NCI-H446 (cell line): ENCODE data around the gene GYS1.

Source experiments
- DNase-seq, 2 experiments: peaks; one replicate each; lab custom pipeline; 2025; lab: John Stamatoyannopoulos, UW

GYS1 gene

DNA sequence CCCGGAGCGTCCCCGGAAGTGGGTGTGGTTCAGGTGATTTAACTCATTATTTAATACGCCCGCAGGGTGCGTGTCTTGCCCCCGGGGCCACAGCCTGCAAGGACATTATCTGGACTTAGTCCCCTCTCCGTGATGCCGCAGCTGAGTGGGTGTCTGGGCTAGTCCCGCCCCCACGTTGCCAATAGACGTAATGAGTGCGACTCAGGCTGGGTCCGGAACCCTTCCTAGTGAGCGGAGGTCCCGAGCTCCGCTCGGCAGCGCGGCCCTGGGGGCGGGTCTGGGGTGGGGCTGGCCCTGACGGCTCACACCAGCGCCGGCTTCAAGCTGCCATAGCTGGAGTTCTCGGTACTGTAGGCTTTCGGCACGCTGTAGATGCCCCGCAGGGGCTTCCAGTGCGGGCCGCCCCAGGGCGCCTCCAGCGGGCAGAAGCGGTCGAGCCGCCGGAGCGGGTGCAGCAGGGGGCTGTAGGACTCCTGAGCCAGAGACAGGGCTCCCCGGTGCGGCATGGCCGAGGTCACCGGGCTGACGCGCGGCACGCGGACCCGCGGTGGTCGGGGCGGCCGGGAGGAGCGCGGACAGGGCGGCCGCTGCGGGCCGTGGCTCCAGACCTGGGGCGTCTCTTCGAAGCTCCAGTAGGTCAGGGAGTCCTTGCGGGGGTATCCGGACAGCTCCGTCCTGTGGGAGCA, 24.7 kb upstream of the GYS1 start:
- peak in 1 of 2 experiments; percentile 25 for DNase-seq

DNA sequence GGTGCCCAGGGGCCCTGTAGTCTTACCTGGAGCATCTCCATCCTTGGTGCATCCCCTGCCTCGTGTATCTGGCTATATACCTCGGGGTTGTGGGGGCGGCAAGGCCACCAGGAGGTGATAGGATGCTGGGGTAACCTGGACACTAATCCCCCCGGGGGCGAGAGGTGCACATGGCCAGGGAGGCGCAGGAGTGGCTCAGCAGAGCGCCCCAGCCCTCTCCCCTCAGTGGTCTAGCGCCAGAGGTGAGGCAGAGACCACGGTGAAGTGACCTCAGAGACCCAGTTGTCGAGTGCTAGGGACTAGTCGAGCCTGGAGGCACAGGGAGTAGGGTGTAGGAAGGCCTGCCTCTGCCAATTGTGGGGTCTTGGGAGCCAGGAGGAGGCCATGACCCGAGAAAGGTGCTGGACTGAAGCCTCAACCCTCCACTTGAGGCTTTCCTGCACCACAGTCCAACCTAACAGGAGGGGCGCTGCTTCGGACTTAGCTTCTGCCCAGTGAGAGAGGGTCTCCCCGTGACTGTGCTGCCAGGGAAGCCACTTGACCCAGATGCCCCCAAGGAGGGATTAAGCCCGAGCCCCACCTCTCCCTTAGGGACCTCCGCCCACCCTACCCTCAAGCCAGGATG, 24.0 kb upstream of the GYS1 start, which contains the start of gene LHB:
TSS of gene LHB (minus strand) at position 51 of the 625 bp plus-strand sequence. CDS start at position 41, 10 bp downstream.
- no peak for DNase-seq

DNA sequence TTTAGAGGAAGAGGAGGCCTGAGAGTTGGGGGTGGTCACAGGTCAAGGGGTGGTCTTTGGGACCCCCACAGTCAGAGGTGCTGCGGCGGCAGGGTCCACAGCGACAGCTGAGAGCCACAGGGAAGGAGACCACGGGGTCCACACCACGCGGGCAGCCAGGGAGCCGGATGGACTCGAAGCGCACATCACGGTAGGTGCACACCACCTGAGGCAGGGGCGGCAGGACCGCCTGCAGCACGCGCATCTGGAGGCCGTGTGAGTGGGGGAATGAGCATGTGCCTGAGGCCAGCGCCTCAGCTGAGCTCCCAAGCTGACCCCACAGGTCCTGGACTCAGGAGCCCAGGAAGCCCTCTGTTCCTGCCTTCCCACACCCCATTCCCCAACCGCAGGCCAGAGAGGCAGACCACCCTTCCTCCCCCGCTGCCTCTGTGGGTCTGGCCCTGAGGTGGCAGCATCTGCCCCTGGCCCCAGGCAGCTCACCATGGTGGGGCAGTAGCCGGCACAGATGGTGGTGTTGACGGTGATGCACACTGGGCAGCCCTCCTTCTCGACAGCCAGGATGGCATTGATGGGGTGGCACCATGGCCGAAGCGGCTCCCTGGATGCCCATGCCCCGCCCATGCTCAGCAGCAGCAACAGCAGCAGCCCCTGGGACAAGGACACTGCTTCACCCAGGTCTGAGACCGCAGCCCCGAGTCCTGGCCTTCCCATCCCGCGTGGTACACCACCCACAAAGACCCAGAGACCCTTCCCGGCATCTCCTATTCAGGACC, 23.1 kb upstream of the GYS1 start:
- no peak for DNase-seq

DNA sequence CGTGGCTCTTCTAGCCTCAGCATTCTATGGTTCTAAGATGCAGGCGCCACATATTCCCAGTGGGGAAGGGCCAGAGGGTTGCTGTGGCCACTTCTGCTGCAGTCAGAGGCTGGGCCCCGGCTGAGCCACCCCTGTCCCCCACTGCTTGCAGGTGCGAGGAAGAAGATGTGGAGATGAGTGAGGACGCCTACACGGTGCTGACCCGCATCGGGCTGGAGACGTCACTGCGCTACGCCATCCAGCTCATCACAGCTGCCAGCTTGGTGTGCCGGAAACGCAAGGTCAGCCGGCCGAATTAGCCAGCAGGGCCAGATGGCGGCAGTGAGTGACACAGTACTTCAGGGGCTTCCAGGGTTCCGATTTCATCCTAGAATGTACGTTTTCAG, 21.8 kb upstream of the GYS1 start:
- no peak for DNase-seq

DNA sequence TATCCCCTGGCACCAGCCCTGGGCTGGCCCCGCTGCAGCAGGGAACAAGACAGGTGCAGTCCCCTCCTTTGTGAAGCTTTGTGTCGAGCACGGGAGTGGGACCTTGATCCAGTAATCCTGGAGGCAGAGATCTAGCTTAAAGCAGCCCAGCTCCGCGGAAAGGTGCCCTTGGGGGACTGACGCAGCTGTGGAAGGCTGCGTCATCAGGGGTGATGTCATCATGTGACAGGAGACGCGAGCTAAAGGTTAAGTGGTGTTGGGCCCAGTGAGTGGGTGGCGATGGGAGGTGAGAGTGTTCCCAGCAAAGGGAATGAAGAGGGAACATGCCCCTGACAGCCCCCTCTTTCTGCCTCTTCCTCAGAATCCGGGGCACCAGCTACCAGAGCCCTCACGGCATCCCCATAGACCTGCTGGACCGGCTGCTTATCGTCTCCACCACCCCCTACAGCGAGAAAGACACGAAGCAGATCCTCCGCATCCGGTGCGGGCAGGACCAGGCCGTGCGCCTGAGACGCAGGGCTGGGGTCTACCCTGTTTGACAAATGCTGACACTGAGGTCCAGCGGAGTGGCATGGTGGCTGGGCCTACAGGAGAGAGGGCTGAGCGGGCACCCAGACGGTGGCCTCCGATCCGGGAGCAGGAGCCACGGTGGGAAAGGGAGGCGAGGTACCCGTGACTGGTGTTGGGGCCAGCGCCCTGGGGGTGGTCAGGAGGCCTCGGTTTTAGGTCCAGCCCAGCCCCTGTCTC, 21.2 kb upstream of the GYS1 start:
- no peak for DNase-seq

DNA sequence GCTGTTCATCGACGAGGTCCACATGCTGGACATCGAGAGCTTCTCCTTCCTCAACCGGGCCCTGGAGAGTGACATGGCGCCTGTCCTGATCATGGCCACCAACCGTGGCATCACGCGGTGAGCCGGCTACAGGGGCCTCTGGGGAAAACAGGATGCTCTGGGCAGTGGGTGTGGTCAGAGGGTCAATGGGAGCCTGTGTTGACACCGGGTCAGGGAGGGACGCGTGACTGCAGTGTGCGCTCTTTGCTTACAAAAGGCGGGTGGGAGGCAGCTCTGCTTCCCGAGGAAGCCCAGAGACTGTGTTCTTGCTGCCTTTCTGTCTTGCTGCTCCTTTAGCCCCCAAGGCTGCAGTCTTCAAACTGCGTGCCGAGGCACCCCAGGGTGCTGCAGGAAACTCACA, 18.1 kb upstream of the GYS1 start:
- DNase-seq, result no peak

DNA sequence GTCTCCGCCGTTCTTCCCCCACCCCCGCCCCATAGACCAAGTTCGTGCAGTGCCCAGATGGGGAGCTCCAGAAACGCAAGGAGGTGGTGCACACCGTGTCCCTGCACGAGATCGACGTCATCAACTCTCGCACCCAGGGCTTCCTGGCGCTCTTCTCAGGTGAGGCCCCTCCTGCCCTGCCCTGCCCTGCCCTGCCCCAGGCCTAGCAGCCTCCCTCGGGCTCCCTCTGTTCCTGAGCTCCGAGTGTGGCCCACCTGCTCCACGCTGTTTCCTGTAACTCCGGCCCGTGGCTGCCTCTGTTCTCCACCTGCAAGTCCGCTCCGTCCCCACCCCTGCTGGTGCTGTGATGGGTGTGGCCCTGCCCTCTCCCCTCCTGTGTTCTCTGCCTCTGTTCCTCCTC, 17.3 kb upstream of the GYS1 start:
- DNase-seq, result no peak

DNA sequence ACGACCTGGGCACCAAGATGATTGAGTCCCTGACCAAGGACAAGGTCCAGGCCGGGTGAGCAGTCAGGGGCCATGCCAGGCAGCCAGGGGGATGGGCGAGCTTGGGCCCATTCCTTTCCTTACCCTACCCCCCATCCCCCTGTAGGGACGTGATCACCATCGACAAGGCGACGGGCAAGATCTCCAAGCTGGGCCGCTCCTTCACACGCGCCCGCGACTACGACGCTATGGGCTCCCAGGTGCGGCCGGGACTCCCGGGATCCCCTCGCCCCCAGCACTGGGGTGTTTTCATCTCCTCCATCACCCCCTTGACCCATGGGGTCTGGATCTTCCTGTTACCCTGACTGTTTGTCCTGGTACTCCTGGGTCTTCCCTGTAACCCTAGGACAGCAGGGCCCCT, 16.7 kb upstream of the GYS1 start:
- no peak for DNase-seq

DNA sequence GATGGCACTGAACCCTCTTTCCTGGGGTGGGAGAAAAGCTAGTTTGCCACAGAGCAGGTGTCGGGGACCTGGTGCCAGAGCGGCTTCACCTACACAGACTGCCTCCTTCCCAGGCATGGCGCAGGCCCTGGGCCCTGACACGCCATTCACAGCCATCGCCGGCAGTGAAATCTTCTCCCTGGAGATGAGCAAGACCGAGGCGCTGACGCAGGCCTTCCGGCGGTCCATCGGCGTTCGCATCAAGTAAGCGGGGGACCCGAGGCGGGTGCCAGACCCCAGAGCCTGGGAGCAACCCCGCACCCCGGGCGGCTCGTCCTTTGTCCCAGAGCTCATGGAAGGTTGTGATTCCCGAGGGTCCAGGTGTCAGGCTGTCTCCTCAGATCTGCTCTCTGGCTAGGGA, 13.8 kb upstream of the GYS1 start:
- DNase-seq, result no peak

DNA sequence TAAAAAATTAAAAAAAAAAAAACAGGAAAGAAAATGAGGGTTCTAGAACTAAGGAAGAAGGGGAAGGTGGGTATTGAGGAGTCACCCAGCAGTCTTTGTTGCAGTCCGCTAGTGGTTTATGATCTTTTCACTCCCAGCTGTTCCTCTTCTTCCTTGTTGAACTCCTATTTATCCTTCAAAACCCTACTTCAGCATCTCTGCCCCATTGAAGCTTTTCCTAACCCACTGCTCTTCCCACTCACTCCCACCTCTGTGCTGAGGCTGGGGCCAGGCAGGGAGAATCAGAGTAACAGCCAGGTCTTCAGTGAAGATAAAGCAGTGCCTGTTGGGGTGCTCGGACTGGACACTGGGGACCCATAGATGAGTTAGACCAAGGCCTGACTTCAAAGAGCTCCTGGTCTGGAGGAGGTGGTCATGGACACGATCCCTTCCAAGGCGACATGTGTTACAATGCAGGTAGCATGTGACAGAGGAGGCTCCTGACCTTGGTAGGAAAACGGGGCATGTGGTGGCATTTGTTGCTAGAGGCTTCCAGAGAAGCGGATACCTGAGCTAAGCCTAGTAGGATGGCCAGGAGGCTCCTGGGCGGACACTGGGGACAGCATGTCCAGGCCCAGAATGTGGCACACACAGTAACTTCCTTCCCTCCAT, 12.0 kb upstream of the GYS1 start:
- DNase-seq, result no peak

DNA sequence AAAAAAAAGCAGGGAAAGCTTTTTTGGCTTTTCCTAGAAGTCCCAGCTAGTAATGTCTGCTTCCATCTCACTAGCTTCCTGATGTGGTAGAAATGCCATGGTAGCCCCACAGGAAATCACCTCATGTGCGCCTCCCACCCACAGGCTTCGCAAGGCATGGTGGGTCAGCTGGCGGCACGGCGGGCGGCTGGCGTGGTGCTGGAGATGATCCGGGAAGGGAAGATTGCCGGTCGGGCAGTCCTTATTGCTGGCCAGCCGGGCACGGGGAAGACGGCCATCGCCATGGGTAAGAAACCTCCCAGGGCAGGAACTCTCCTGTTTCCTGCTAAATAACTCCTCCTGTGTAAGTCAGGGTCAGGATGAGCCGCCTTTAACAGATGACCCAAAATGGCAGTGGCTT, 11.0 kb upstream of the GYS1 start:
- no peak for DNase-seq

DNA sequence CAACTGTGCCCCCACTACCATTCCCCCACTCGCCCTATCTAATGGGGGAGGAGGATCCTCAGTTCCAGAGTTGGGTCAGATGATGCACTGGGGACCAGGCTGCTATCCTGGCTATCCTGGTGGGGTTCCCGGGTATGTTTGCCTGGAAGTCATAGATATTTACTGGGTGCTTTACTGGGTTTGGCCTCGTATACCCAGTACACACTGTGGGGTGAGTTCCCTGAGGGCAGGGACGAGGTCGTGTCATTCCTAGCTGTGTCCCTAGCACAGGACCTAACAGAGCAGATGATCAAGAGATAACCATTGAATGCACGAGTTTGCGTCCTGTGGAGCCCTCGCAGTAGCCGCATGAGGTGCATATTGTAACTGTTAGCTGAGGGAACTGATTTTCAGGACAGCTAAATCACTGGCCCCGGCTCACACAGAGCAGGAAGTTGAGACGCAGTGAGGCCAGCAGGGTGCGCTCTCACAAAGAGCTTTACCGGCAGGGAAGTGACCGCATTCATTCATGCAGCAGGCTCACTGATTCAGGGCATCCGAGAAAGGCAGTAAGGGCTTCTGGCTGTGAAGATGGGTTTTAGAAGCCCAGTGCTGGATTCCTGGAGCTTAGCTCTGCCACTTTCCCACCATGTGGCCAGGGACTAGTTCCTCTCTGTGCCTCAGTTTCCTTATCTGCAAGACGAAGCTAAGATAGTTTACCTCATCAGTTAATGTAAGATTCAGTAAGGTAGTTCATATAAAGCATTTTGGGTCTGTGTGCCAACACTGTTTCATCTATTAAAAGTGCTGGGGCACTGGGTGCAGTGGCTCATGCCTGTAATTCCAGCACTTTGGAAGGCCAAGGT, 6.6 kb upstream of the GYS1 start:
- peak in 1 of 2 experiments; percentile 16 for DNase-seq

DNA sequence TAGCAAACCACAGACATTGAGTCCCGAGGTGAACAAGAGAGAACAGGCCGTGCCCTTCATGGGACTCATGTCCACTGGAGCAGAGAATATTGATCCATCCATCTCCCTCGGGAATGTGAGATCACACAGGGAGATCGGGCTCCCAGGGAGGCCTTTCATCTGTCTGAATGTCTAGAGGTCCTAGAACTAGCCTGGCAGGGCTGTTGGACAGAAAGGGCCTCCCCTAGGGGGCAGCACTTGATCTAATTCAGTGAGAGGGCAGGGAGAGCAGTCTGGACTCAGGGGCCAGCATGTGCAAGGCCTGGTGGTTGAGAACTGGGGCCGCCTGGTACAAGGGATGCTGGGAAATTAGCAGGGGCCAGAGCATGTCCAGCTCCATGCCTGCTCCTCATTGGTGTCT, 4.9 kb upstream of the GYS1 start:
- DNase-seq, result peak in 1 of 2 experiments; percentile 42

DNA sequence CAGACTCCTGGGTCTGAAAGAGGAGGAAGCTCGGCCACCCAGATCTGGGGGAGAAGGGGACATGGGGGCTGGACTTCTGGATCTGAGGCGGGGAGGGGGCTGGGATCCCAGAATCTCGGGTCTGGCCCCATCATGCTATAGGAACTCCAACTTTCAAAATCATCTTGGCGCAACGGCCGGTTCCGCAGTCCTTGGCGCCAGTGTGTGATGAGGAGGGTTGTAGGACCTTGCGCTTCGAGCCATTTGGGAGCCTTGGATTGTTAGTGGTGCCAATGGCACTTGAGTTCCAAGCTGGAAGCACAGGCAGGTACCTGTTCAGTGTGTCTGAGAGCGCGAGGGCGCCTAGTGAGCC, 902 bp upstream of the GYS1 start:
- DNase-seq, result no peak

DNA sequence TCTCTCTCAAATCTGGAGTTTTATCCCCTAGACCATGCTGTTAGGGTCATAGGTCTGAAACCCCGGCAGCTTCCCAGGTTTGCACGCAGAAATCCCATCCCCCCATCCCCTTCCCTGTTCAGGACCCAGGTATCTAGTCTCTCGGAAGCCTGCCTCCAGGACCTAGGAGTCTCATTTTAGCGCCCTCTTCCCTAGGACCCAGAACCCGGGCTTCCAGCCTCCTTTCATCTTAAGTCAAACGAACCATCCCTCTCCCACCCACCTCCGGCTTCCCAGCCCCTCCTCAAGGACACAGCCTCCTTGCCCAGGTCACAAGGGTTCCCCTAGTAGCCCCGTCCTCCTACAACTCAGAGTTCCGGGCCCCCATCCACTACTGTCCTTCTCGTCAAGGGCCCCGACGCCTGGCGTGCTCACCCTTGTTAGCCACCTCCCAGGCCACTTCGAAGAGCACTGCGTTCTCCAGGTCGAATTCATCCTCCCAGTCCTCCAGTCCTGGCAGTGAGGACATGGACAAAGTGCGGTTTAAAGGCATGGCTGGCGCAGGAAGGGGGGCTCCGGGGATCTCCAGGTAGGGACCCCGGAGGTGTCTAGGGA, 431 bp downstream of the GYS1 start:
- no peak for DNase-seq

DNA sequence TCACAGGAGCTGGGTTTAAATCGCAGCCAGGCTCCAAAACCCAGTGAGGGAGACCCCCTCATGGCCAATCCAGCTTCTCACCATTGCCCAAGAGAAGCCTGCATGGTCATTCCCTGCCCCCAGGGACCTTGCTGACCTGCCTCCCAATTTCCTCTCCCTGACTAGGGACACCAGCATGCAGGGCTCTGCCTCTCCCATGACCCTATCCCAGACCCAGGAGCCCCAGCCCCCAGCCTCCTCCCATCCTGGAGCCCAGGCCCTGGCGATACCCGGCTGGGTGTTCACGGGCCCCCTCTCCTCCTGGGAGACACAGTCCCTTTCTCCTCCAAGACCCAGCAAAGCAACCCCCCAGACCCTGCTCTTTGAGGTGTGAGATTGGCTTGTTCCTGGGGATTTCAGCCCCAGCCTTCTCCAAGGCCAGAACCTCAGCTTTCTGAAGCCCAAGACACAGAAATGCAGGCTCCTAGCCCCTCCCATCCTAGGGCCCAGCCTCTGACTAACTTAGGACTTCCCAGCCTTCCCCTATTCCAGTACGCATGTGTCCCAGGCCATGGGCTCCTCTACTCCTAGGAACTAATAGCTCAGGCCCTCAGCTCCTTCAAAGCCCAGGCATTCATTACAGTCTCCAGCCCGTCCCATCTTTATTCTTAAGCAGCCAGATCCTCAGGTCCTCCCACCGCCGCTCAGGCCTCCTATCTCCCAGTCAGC, 1.1 kb downstream of the GYS1 start:
- peak; percentile 38 to 63 for DNase-seq

DNA sequence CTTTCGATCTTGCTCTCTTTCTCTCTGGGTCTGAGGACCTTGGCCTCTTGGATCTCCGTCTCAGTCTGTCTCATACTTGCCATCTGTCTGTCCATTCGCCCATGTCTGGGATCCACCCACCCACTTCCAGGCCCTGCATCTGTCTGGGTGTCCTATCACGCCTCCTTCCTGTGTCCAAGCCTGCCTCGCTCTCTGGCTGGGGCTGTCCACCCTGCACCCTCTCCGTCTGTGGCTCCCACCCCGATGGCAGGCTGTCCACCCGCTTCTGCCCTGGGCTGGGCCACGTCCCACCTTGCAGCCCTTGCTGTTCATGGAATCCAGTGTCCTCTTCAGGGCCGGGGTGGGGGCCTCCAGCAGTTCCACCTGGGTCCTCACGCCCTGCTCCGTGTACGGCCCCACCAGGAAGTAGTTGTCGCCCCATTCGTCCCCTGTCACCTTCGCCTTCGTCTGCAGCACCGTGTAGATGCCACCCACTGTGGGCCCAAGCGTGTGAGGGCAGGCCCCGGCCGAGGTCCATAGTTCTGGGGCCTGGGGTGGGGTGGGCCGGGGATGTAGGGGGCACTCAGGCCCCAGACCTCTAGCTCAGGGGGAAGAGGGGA, 2.0 kb downstream of the GYS1 start:
- DNase-seq, result no peak

DNA sequence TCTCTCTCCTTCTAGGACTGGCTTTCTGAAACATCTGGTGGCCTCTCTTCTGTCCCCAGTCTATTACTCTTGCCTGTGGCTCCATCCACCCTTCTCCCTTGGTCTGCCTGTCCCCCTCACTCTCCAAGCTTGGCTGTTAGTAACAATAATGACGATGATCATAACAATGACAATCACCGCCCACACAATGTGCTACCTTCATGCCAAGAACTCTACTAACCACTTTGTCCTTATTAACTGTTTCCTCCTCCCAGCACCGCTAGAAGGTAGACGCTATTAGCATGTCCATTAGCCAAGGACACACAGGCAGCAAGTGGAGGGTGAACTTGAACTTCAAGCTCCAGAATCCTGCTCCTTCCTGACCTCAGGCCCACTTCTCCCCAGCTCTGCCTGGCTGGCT, 2.7 kb downstream of the GYS1 start:
- no peak for DNase-seq

DNA sequence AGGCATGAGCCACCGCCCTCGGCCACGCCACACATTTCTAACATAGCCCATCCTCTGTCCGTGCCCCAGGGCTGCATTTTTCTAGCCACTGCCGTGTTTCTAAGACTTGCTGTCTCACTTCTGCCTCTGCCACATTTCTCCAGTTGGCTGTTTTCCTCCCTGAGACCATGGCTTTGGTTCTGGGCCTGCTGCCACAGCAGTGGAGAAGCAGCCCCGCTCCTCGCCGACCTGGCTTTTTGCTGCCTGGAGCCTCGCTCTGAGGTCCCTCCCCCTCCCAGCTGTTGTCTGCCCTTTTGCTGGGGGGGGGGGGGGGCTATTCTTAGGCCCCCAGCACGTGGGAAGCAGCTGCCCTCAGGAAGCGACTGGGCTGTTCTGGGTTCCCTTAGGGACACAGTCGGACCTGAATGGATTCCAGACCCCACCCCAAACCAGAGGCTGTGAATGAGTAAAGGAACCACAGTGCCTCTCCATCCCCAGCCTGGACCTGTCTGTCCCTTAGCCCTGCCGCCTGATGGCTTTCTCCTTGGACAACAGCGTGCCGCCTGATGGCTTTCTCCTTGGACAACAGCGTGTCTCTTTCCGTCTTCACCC, 3.3 kb downstream of the GYS1 start:
- no peak for DNase-seq
